ENCODE results near the gene AIG1. TPM values are rescaled to one million over a fixed set of nuclear protein-coding genes. Genes with fewer than 3 reads are reported as not detected.

The AIG1 gene
- total and polyA plus RNA-seq, 2 experiments from 2014 or later: 92.8 to 102 TPM

GRCh38 chr6:143222801-143223231 is 162.1 kb downstream of the AIG1 start:
- Histone ChIP-seq H3K9me3 (ENCODE audit: low read depth) (no peaks in the 10 kb centered on the region), H2AFZ (no peak overlapping the region), H3K36me3 (replicated peaks; ENCODE audit: insufficient read depth, low read depth) (no peaks in the 10 kb centered on the region), H4K20me1 (ENCODE audit: insufficient read depth, poor library complexity, severe bottlenecking) (no peaks in the 10 kb centered on the region), H3K27ac (peak overlapping the region; percentile 53), H3K79me2 (peaks cover 4% of the 10 kb centered on the region), H3K9me2 (replicated peaks; ENCODE audit: insufficient read depth) (no peaks in the 10 kb centered on the region), H3K4me1 (ENCODE audit: insufficient read depth) (peaks cover 12% of the 10 kb centered on the region), H3K27me3 (no peaks in the 10 kb centered on the region), H3K4me3 (no peak overlapping the region), H3K4me2 (no peak overlapping the region)
- no peak for TF ChIP-seq EZH2phosphoT487 (IDR thresholded peaks at IDR 0.05; ENCODE audit: low read depth, severe bottlenecking, unreplicated experiment)
- TF ChIP-seq EZH2 (IDR thresholded peaks at IDR 0.05; ENCODE audit: borderline replicate concordance): no peak
- TF ChIP-seq CTCF (IDR thresholded peaks at IDR 0.05; ENCODE audit: poor library complexity): no peak
- WGBS (ENCODE audit: low lambda C conversion rate, missing lambda C conversion rate): 82% methylated on average over 2 of the region's 2 CpGs
- no peak for DNase-seq (ENCODE audit: low spot score)

- Histone ChIP-seq H3K4me3 (no peak overlapping the region), H3K9me3 (ENCODE audit: low read depth) (no peaks in the 10 kb centered on the region), H3K79me2 (peaks cover 4% of the 10 kb centered on the region), H3K27ac (peak overlapping the region; percentile 93), H3K27me3 (no peaks in the 10 kb centered on the region), H2AFZ (no peak overlapping the region), H3K4me1 (ENCODE audit: insufficient read depth) (peaks cover 12% of the 10 kb centered on the region), H3K36me3 (replicated peaks; ENCODE audit: insufficient read depth, low read depth) (no peaks in the 10 kb centered on the region), H3K9me2 (replicated peaks; ENCODE audit: insufficient read depth) (no peaks in the 10 kb centered on the region), H4K20me1 (ENCODE audit: insufficient read depth, poor library complexity, severe bottlenecking) (no peaks in the 10 kb centered on the region), H3K4me2 (peak overlapping the region; percentile 38)
- peak; percentile 84 for DNase-seq (ENCODE audit: low spot score)
- 68% methylated on average over 8 of the region's 8 CpGs for whole genome bisulfite sequencing (ENCODE audit: low lambda C conversion rate, missing lambda C conversion rate)
- TF ChIP-seq EZH2 (IDR thresholded peaks at IDR 0.05; ENCODE audit: borderline replicate concordance): no peak
- no peak for TF ChIP-seq CTCF (IDR thresholded peaks at IDR 0.05; ENCODE audit: poor library complexity)
- no peak for TF ChIP-seq EZH2phosphoT487 (IDR thresholded peaks at IDR 0.05; ENCODE audit: low read depth, severe bottlenecking, unreplicated experiment)
Measured at GRCh38 chr6:143223895-143224294, 163.2 kb downstream of the AIG1 start.

GRCh38 chr6:143224516-143224915 is 163.8 kb downstream of the AIG1 start:
- H3K4me1 ChIP-seq (ENCODE audit: insufficient read depth): peaks cover 12% of the 10 kb centered on the region
- H3K36me3 ChIP-seq (replicated peaks; ENCODE audit: insufficient read depth, low read depth): no peaks in the 10 kb centered on the region
- WGBS (ENCODE audit: low lambda C conversion rate, missing lambda C conversion rate): 96% methylated on average over 3 of the region's 3 CpGs
- no peak overlapping the region for H2AFZ ChIP-seq
- DNase-seq (ENCODE audit: low spot score): no peak
- H3K4me2 ChIP-seq: no peak overlapping the region
- peak overlapping the region; percentile 93 for H3K27ac ChIP-seq
- no peaks in the 10 kb centered on the region for H3K27me3 ChIP-seq
- H3K4me3 ChIP-seq: no peak overlapping the region
- peaks cover 4% of the 10 kb centered on the region for H3K79me2 ChIP-seq
- H3K9me2 ChIP-seq (replicated peaks; ENCODE audit: insufficient read depth): no peaks in the 10 kb centered on the region
- TF ChIP-seq CTCF (IDR thresholded peaks at IDR 0.05; ENCODE audit: poor library complexity): no peak
- no peak for TF ChIP-seq EZH2 (IDR thresholded peaks at IDR 0.05; ENCODE audit: borderline replicate concordance)
- no peak for TF ChIP-seq EZH2phosphoT487 (IDR thresholded peaks at IDR 0.05; ENCODE audit: low read depth, severe bottlenecking, unreplicated experiment)
- H3K9me3 ChIP-seq (ENCODE audit: low read depth): no peaks in the 10 kb centered on the region
- no peaks in the 10 kb centered on the region for H4K20me1 ChIP-seq (ENCODE audit: insufficient read depth, poor library complexity, severe bottlenecking)

- Histone ChIP-seq H2AFZ (no peak overlapping the region), H3K9me2 (replicated peaks; ENCODE audit: insufficient read depth) (no peaks in the 10 kb centered on the region), H3K27me3 (no peaks in the 10 kb centered on the region), H3K27ac (no peak overlapping the region), H4K20me1 (ENCODE audit: insufficient read depth, poor library complexity, severe bottlenecking) (no peaks in the 10 kb centered on the region), H3K4me3 (no peak overlapping the region), H3K36me3 (replicated peaks; ENCODE audit: insufficient read depth, low read depth) (no peaks in the 10 kb centered on the region), H3K4me2 (no peak overlapping the region), H3K79me2 (peaks cover 4% of the 10 kb centered on the region), H3K9me3 (ENCODE audit: low read depth) (no peaks in the 10 kb centered on the region), H3K4me1 (ENCODE audit: insufficient read depth) (peaks cover 12% of the 10 kb centered on the region)
- no peak for DNase-seq (ENCODE audit: low spot score)
- no peak for TF ChIP-seq CTCF (IDR thresholded peaks at IDR 0.05; ENCODE audit: poor library complexity)
- no peak for TF ChIP-seq EZH2 (IDR thresholded peaks at IDR 0.05; ENCODE audit: borderline replicate concordance)
- TF ChIP-seq EZH2phosphoT487 (IDR thresholded peaks at IDR 0.05; ENCODE audit: low read depth, severe bottlenecking, unreplicated experiment): no peak
- WGBS (ENCODE audit: low lambda C conversion rate, missing lambda C conversion rate): 93% methylated on average over 2 of the region's 2 CpGs
Measured at GRCh38 chr6:143225929-143226328, 165.2 kb downstream of the AIG1 start.

All from hepatocyte (in vitro differentiated cells).